Ascending aorta (tissue), 2 donors: ENCODE results near the gene TRIO. TPM values are rescaled to one million over a fixed set of nuclear protein-coding genes. Genes with fewer than 3 reads are reported as not detected.

Source experiments
- DNase-seq, 2 donors: peaks; one replicate each; pipeline ENCODE4 v3.0.0-alpha.2; 2019; ENCODE audit warnings: low spot score in 2 of 2
- H3K27ac ChIP-seq, 2 donors: fragments of 200-600 bp; sonication (generic); one replicate each; pipeline ENCODE4 v1.5.1; 2016 to 2017; ENCODE audit warnings: mild to moderate bottlenecking in 1 of 2
- H3K27me3 ChIP-seq: fragments of 200-600 bp; sonication (generic); one replicate; pipeline ENCODE4 v1.5.1; 2017
- H3K36me3 ChIP-seq, 2 donors: fragments of 200-600 bp; sonication (generic); one replicate each; pipeline ENCODE4 v1.5.1; 2016
- H3K4me1 ChIP-seq, 2 donors: fragments of 200-600 bp; sonication (generic); one replicate each; pipeline ENCODE4 v1.5.1; 2016 to 2017; ENCODE audit warnings: mild to moderate bottlenecking in 1 of 2
- H3K4me3 ChIP-seq, 2 donors: fragments of 200-600 bp; sonication (generic); one replicate each; pipeline ENCODE4 v1.5.1; 2016 to 2017; ENCODE audit warnings: mild to moderate bottlenecking in 1 of 2
- H3K9me3 ChIP-seq, 2 donors: fragments of 200-600 bp; sonication (generic); one replicate each; pipeline ENCODE4 v1.5.1; 2016
- intact Hi-C: fragments of 100-400 bp; cut with DNase I; formaldehyde crosslinking; loops from one replicate; pipeline ENCODE4 v1.15.1; 2023
- total RNA-seq: library from RNA; depleted of rRNA; stranded (reverse); fragments of >200 nt; gene quantifications from one replicate; pipeline ENCODE4 v1.1.0, GENCODE V29; 2016
- TF ChIP-seq, protein P1 (sequence below), 3 experiments: fragments of 200-600 bp in 2 of 3; fragments of 450-650 bp in 1 of 3; sonication (generic) in 2 of 3; IDR thresholded peaks; one replicate each; pipeline ENCODE4 v1.5.1; 2016 to 2019; ENCODE audit warnings: antibody characterized with exemption in 3 of 3, mild to moderate bottlenecking in 1 of 3, moderate library complexity in 1 of 3

TRIO gene
- total RNA-seq, 1 donor from 2014 or later: 262 TPM

DNA sequence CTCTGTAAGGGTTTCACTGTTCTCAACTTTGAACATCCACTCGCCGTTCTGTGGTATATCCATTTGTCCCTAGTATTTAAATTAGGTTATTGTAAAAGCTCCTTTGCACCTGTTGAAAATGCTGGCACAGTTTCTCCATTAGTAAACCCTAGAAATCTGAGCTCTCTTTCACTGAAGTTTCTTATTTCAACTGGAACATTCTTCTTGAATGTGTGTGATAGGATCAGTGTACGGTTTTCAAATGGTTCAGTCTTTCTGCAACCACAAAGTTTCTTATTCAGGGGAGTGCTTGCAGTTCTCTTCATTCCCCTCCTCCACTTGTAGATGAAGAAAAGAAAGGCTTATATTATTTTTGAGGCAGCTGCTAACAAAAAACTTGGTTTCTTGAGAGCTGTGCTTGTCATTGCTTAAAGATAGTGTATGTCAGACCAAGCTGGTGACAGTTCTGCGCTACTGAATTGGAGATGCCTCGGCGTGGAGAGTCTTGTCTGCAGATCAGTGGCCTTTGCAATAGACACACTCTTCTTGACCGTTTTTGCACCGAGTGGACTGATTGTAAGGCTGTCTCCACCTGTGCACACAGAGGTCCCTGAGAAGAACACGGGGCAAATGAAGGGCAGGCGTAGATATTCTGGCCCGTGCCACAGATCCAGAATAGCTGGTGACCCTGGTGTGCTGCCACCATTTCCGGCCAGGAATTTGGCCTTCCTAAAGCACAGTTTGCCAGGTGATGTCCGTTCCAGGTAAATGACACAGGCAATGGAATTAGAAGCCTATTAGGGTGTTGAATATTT, 102.2 kb downstream of the TRIO start:
- Histone ChIP-seq H3K27ac (no peak overlapping the region), H3K9me3 (no peaks in the 10 kb centered on the region), H3K4me3 (no peak overlapping the region), H3K4me1 (peaks cover 0 to 11% of the 10 kb centered on the region in 2 donors), H3K27me3 (no peaks in the 10 kb centered on the region), H3K36me3 (no peaks in the 10 kb centered on the region)
- TF ChIP-seq, protein P1, sequence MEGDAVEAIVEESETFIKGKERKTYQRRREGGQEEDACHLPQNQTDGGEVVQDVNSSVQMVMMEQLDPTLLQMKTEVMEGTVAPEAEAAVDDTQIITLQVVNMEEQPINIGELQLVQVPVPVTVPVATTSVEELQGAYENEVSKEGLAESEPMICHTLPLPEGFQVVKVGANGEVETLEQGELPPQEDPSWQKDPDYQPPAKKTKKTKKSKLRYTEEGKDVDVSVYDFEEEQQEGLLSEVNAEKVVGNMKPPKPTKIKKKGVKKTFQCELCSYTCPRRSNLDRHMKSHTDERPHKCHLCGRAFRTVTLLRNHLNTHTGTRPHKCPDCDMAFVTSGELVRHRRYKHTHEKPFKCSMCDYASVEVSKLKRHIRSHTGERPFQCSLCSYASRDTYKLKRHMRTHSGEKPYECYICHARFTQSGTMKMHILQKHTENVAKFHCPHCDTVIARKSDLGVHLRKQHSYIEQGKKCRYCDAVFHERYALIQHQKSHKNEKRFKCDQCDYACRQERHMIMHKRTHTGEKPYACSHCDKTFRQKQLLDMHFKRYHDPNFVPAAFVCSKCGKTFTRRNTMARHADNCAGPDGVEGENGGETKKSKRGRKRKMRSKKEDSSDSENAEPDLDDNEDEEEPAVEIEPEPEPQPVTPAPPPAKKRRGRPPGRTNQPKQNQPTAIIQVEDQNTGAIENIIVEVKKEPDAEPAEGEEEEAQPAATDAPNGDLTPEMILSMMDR (IDR thresholded peaks at IDR 0.05): no peak
- intact Hi-C loops: no loop called here
- DNase-seq: no peak

DNA sequence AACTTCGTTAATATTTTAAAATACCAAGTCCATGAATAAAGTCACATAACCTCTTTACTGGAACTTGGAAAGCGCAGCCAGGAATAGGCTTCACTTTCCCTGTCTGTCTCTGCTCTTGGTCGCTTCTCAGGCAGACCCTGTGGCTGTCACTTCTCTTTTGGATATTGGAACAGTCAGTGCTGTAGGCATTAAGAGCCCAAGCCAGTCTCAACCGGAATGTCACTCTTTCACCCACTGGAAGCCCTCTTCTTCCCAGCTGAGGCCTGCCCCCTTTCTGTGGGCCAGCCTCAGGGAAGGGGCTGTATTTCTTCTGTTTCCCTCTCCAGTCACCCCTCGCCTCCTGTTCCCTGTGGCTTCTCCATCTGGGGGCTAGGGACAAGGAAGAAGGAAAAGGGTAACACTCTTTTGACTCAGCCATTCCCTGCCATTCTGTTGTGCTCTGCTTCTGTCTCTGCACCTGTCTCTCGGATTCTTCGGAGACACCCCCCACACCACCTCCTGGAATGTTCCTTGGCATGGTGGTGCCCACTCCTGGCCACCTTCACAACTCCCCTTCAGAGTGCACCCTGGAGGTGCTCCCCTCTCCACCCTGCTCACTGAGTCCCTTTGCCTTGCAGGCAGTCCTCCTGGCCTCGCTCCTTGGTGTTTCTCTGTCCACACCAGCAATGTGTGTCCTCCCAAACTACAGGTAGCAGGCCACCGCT, 103.4 kb downstream of the TRIO start:
- Histone ChIP-seq H3K4me3 (no peak overlapping the region), H3K27me3 (no peaks in the 10 kb centered on the region), H3K9me3 (no peaks in the 10 kb centered on the region), H3K27ac (no peak overlapping the region), H3K4me1 (peaks cover 3 to 12% of the 10 kb centered on the region in 2 donors), H3K36me3 (no peaks in the 10 kb centered on the region)
- TF ChIP-seq, protein P1 (IDR thresholded peaks at IDR 0.05): no peak
- no peak for DNase-seq
- intact Hi-C loops: no loop called here

DNA sequence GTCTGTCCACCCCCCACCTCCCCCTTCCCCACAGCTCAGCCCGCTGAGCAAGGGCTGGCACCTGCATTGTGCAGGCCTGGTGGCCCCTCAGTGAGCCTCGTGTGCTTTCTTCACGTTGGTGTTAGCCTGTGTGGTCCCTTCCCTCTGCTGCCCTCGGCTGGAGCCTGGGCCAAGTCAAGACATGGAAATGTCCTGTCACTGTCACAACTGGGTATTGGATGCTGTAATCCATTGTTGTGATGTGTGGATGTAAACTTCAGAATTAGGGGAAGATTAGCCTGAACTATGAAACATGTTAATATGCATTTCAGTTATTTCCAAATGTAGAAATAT, 103.9 kb downstream of the TRIO start:
- Histone ChIP-seq H3K9me3 (no peaks in the 10 kb centered on the region), H3K27me3 (no peaks in the 10 kb centered on the region), H3K4me3 (no peak overlapping the region), H3K36me3 (no peaks in the 10 kb centered on the region), H3K27ac (no peak overlapping the region), H3K4me1 (peaks cover 3 to 12% of the 10 kb centered on the region in 2 donors)
- intact Hi-C loops: no loop called here
- DNase-seq: no peak
- TF ChIP-seq, protein P1 (IDR thresholded peaks at IDR 0.05): no peak

DNA sequence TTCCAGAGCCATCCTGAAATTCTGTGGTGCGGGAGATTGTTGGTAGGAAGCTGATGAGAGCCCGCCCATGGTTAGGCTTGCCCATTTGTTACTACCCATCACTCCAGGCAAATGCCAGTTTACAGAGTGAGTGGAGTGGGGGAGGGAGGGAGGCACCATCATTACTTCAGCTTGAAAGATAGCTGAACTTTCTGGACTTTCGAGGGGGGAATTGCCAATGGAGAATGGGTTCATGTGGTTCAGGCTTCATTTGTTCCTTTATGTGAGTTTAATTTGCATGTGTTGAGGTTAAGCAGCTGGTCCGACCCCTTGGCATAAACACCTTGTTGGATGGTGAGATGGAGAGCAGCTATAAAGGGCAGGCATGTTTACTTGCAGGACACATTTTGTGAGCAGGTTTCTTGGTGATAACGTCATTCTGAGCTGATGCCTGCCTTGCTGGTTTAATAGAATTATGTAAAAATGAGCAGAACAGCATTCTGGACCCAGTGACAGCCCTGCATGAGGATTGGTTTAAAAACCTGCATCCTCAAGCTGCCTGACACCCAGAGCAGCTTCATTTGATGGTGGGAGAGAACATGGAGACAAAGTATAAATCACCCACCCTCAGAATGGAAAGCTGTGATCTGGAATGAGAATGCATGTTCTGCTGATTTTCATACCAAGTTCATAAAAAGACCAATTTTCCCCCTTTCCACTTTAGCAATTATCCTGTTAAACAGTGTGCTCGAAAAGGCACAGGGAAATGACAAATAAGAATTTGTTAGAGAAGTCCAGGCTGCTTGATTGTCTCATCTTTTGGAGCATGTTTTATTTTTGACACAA, 106.3 kb downstream of the TRIO start:
- Histone ChIP-seq H3K36me3 (no peaks in the 10 kb centered on the region), H3K4me1 (peaks cover 3 to 9% of the 10 kb centered on the region in 2 donors), H3K27me3 (no peaks in the 10 kb centered on the region), H3K4me3 (no peak overlapping the region), H3K9me3 (no peaks in the 10 kb centered on the region), H3K27ac (no peak overlapping the region)
- TF ChIP-seq, protein P1 (IDR thresholded peaks at IDR 0.05): no peak
- DNase-seq: no peak
- intact Hi-C loops: no loop called here

DNA sequence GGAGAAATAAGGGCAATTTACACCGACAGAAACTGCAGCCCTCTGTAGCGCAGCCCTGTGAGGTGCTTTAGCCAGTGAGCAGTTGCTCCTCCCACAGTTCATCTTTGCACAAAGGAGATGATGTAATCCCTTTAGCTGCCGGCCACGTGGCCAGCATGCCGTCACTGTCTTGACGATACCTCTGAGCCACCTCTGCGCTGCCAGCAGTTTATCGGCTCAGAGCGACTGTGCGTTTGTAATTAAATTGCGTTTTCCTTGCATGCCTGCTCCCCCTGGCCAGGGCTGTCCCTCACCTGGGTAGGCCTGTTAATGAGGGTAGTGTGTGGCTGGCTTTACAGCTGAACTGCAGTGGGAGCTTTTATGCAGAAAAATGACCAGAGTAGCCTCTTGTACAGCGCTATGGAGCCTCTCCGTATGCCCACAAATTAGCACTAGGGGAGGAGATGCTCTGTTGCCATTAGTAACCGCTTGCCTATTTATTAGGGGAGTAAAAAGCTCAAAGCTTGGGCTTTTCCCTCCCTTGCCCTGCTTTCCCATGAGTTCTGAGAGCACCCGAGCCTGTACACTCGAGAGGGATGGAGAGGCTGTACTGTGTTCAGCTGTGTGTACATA, 107.0 kb downstream of the TRIO start:
- no peak for DNase-seq
- TF ChIP-seq, protein P1 (IDR thresholded peaks at IDR 0.05): no peak
- no peaks in the 10 kb centered on the region for H3K36me3 ChIP-seq
- H3K4me3 ChIP-seq: no peak overlapping the region
- no peaks in the 10 kb centered on the region for H3K9me3 ChIP-seq
- peaks cover 3 to 12% of the 10 kb centered on the region in 2 donors for H3K4me1 ChIP-seq
- peak overlapping the region in 1 of 2 donors; percentile 48 for H3K27ac ChIP-seq
- intact Hi-C loops: no loop called here
- no peaks in the 10 kb centered on the region for H3K27me3 ChIP-seq
